Neural cell (in vitro differentiated cells): Measurements from ENCODE around the gene DOCK4. TPM values are rescaled to one million over a fixed set of nuclear protein-coding genes. Genes with fewer than 3 reads are reported as not detected.

ENCODE experiments used
- H2AFZ ChIP-seq: fragments of 200-600, 300-800 bp; sonication (generic), shearing (Covaris generic); 2 replicates; pipeline ENCODE4 v1.6.0; 2014; ENCODE audit warnings: low read depth, mild to moderate bottlenecking, antibody characterized with exemption, low read length, moderate library complexity
- H3F3A ChIP-seq: fragments of 200-600 bp; shearing (Covaris generic); 2 replicates; pipeline ENCODE4 v1.6.1; 2016; ENCODE audit warnings: mild to moderate bottlenecking, moderate library complexity, mixed read lengths, antibody characterized with exemption, low read length; ENCODE audit not compliant: insufficient read depth, poor library complexity, severe bottlenecking
- H3K27ac ChIP-seq: fragments of 200-600, 300-800 bp; sonication (generic), shearing (Covaris generic); 2 replicates; pipeline ENCODE4 v1.5.1; 2014; ENCODE audit warnings: mild to moderate bottlenecking, low read length, moderate library complexity
- H3K27me3 ChIP-seq: fragments of 300-800, 200-600 bp; sonication (generic), shearing (Covaris generic); 2 replicates; pipeline ENCODE4 v1.6.0; 2014; ENCODE audit warnings: mild to moderate bottlenecking, low read depth, low read length, moderate library complexity; ENCODE audit not compliant: insufficient read depth
- H3K36me3 ChIP-seq: fragments of 300-800, 200-600 bp; sonication (generic), shearing (Covaris generic); 2 replicates; pipeline ENCODE4 v1.5.1; 2014; ENCODE audit warnings: mild to moderate bottlenecking, antibody characterized with exemption, low read length, moderate library complexity; ENCODE audit not compliant: insufficient read depth
- H3K4me2 ChIP-seq: fragments of 300-800, 200-600 bp; sonication (generic), shearing (Covaris generic); 2 replicates; pipeline ENCODE4 v1.6.0; 2014; ENCODE audit warnings: mild to moderate bottlenecking, low read length
- H3K4me3 ChIP-seq: fragments of 300-800, 200-600 bp; sonication (generic), shearing (Covaris generic); 2 replicates; pipeline ENCODE4 v1.5.1; 2014; ENCODE audit warnings: mild to moderate bottlenecking, low read length, moderate library complexity
- H3K79me2 ChIP-seq: fragments of 200-600 bp; shearing (Covaris generic); replicated peaks from 2 replicates; pipeline ENCODE4 v1.6.0; 2014; ENCODE audit warnings: mild to moderate bottlenecking, low read length, moderate library complexity; ENCODE audit not compliant: insufficient read depth
- H3K9ac ChIP-seq: fragments of 300-800, 200-600 bp; sonication (generic), shearing (Covaris generic); 2 replicates; pipeline ENCODE4 v1.6.1; 2016; ENCODE audit warnings: mild to moderate bottlenecking, low read length, mixed read lengths
- H3K9me2 ChIP-seq: fragments of 200-600 bp; shearing (Covaris generic); 2 replicates; pipeline ENCODE4 v1.6.1; 2016; ENCODE audit warnings: mild to moderate bottlenecking, low read length, mixed read lengths; ENCODE audit not compliant: insufficient read depth
- H3K9me3 ChIP-seq: fragments of 200-600, 300-800 bp; sonication (generic), shearing (Covaris generic); 2 replicates; pipeline ENCODE4 v1.6.1; 2016; ENCODE audit warnings: mild to moderate bottlenecking, mixed run types, low read length, moderate library complexity, mixed read lengths
- H4K20me1 ChIP-seq: fragments of 200-600 bp; shearing (Covaris generic); 2 replicates; pipeline ENCODE4 v1.6.1; 2016; ENCODE audit warnings: mild to moderate bottlenecking, mixed run types; ENCODE audit not compliant: insufficient read depth
- CTCF ChIP-seq: fragments of 450-650 bp; IDR thresholded peaks from 2 replicates; pipeline ENCODE4 v1.5.1; 2014; ENCODE audit warnings: antibody characterized with exemption, mild to moderate bottlenecking, moderate library complexity; ENCODE audit not compliant: poor library complexity, severe bottlenecking
- EP300 ChIP-seq: fragments of 450-650 bp; conservative IDR thresholded peaks from 2 replicates; pipeline ENCODE4 v1.6.1; 2014; ENCODE audit warnings: antibody characterized with exemption, mild to moderate bottlenecking, moderate library complexity; ENCODE audit not compliant: poor library complexity, severe bottlenecking
- EZH2 ChIP-seq: fragments of 200-600, 300-800 bp; shearing (Covaris generic), sonication (generic); IDR thresholded peaks from 2 replicates; pipeline ENCODE4 v1.6.1; 2014; ENCODE audit warnings: antibody characterized with exemption, low read length, borderline replicate concordance, mild to moderate bottlenecking; ENCODE audit not compliant: insufficient read depth, poor library complexity, severe bottlenecking
- MXI1 ChIP-seq: fragments of 450-650 bp; conservative IDR thresholded peaks from 2 replicates; pipeline ENCODE4 v1.6.1; 2014; ENCODE audit warnings: antibody characterized with exemption, mild to moderate bottlenecking; ENCODE audit not compliant: poor library complexity, severe bottlenecking
- POLR2AphosphoS5 ChIP-seq: IDR thresholded peaks from 2 replicates; pipeline ENCODE4 v1.6.1; 2012
- RAD21 ChIP-seq: fragments of 450-650 bp; conservative IDR thresholded peaks from 2 replicates; pipeline ENCODE4 v1.6.1; 2014; ENCODE audit warnings: antibody characterized with exemption, mild to moderate bottlenecking, moderate library complexity
- REST ChIP-seq: IDR thresholded peaks from 2 replicates; pipeline ENCODE4 v1.6.1; 2012; ENCODE audit warnings: borderline replicate concordance
- SMC3 ChIP-seq: fragments of 450-650 bp; conservative IDR thresholded peaks from 2 replicates; pipeline ENCODE4 v1.6.1; 2014; ENCODE audit warnings: antibody characterized with exemption, mild to moderate bottlenecking, moderate library complexity; ENCODE audit not compliant: poor library complexity
- TAF1 ChIP-seq: IDR thresholded peaks from 2 replicates; pipeline ENCODE4 v1.6.1; 2012; ENCODE audit warnings: low read depth
- polyA plus RNA-seq: library from polyadenylated mRNA; depleted of rRNA; stranded (reverse); fragments of >200 nt; gene quantifications from 2 replicates; pipeline ENCODE4 v1.2.3, GENCODE V29; 2014

DOCK4 gene
- polyA plus RNA-seq, 1 donor from 2014 or later = 28.1 TPM

- no peaks in the 10 kb centered on the region for H4K20me1 ChIP-seq
- peaks cover 6% of the 10 kb centered on the region for H3K36me3 ChIP-seq
- no peak for TF ChIP-seq RAD21
- TF ChIP-seq REST = no peak
- TF ChIP-seq CTCF = no peak
- TF ChIP-seq MXI1 = no peak
- TF ChIP-seq TAF1 = no peak
- no peak for TF ChIP-seq EZH2
- TF ChIP-seq POLR2AphosphoS5 = no peak
- no peak for TF ChIP-seq SMC3
- no peak for TF ChIP-seq EP300
- H3K27me3 ChIP-seq = no peaks in the 10 kb centered on the region
- no peak overlapping the region for H3K27ac ChIP-seq
- H3K9me2 ChIP-seq = no peaks in the 10 kb centered on the region
- no peaks in the 10 kb centered on the region for H3K9me3 ChIP-seq
- no peaks in the 10 kb centered on the region for H3K79me2 ChIP-seq
- H3K9ac ChIP-seq = no peak overlapping the region
- no peaks in the 10 kb centered on the region for H3F3A ChIP-seq
- H3K4me2 ChIP-seq = no peak overlapping the region
- H2AFZ ChIP-seq = no peak overlapping the region
- H3K4me3 ChIP-seq = no peak overlapping the region
Measured at GRCh38 chr7:111845853-111846252, 360.3 kb downstream of the DOCK4 start.

- no peak overlapping the region for H3K4me2 ChIP-seq
- H3K4me3 ChIP-seq = no peak overlapping the region
- H4K20me1 ChIP-seq = no peaks in the 10 kb centered on the region
- no peaks in the 10 kb centered on the region for H3F3A ChIP-seq
- H3K27me3 ChIP-seq = no peaks in the 10 kb centered on the region
- H2AFZ ChIP-seq = no peak overlapping the region
- H3K9me2 ChIP-seq = no peaks in the 10 kb centered on the region
- no peaks in the 10 kb centered on the region for H3K79me2 ChIP-seq
- TF ChIP-seq SMC3 (no peak), RAD21 (no peak), MXI1 (no peak), POLR2AphosphoS5 (no peak), EZH2 (no peak), CTCF (no peak), EP300 (no peak), TAF1 (no peak), REST (no peak)
- no peak overlapping the region for H3K27ac ChIP-seq
- no peak overlapping the region for H3K9ac ChIP-seq
- H3K9me3 ChIP-seq = no peaks in the 10 kb centered on the region
- peaks cover 6% of the 10 kb centered on the region for H3K36me3 ChIP-seq
Measured at GRCh38 chr7:111844904-111845671, 361.1 kb downstream of the DOCK4 start.
